Activated T-cell treated with anti-CD3 and anti-CD28 coated beads for 24 hours (primary cell): Measurements from ENCODE around the gene ADGRG1.

Source experiments
- DNase-seq: peaks from one replicate; pipeline ENCODE4 v3.0.0-alpha.2; 2020; ENCODE audit warnings: low read depth

Gene ADGRG1

DNA sequence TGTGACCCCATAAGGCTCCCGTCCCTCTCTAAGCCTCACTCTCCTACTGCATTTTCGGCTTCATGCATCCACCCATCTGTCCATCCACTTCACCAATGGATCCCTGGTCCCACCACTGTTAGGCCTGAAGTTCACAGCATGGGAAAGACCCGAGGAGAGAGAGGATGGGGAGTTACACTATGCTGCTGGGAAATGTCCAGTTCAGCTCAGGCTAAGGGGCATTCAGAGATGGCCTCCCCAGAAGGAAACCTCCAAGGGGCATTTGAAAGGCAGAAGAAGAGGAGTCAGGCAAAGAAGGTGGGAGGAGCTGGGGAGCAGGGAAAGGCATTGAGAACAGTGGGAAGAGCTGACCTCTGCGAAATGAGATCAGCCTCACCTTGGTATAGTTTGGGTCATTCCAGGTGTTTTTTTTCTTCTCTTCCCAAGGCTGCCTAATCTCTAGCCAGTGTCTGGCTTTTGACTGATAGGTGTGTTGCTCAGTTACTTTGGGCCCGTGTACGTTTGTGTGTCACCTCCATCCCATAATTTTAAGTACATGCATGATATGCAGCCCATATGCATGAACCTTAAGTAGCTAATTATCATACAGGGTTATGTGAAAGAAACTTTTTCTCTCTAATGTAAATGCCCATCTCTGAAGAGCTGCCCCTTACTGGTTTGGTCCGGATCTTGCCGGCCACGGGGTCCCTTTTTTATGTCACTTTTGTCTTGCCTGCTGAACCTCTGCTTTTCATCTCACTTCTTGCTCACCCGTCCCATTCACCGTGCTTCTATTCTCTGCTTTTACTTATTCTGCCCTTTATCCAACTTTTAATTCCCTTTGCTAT is 54.6 kb downstream of the ADGRG1 start:
- no peak for DNase-seq

GRCh38 chr16:57683636-57684545 is 55.5 kb downstream of the ADGRG1 start:
- DNase-seq = no peak

DNA sequence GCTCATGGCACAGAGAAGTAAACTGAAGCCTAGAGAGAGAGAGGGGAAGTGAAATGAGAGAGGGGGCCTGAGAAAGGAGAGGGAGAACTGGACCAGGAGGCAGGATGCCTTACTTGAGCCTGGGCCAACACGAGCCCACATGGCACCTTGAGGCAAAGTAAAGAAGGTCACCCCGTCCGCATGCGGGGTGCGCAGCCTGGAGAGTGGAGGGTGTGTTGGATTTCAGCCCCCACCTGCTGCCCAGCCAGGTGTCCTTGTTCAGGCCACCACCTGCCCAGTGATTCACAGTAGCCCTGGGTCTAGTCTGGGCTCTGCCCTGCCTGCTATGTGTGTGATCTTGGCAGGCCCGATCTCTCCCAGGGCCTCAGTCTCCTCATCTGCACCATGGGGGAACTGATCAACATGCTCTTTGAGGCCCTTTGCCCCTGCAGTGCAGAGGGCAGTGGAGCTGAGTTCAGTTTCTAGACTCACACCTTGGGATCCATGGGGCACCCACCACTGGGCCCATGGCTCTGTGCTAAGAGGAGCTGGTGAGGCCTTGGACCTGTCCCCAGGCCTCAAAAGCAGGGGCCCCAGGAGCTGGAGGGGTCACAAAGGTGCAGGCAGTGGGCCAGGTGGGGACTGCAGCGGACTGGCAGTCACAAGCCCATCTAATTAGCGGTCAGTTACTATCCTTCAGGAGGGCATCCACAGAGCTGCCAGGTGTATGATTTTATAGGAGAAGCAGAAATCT is 56.4 kb downstream of the ADGRG1 start:
- DNase-seq = no peak

- DNase-seq = no peak
These were observed 57.2 kb downstream of the ADGRG1 start for GRCh38 chr16:57685633-57686032.

DNA sequence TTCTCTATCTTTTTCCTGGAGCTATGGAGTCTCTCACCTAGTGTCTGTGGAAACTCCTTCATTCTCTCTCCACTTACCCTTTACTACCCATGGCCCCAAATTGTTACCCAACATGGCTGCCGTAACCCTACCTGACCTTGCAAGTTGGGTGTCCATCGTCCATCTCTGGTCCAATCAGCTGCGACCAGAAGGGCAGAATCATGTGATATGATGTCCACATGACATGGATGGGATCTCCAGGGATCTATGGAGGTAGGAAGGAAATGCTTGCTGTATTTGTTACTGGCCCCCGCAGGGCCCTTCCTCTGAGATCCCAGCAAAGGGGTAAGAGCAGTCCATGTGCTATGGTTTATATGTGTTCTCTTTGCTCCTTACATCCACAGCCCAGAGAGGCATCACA is 58.1 kb downstream of the ADGRG1 start:
- no peak for DNase-seq

DNA sequence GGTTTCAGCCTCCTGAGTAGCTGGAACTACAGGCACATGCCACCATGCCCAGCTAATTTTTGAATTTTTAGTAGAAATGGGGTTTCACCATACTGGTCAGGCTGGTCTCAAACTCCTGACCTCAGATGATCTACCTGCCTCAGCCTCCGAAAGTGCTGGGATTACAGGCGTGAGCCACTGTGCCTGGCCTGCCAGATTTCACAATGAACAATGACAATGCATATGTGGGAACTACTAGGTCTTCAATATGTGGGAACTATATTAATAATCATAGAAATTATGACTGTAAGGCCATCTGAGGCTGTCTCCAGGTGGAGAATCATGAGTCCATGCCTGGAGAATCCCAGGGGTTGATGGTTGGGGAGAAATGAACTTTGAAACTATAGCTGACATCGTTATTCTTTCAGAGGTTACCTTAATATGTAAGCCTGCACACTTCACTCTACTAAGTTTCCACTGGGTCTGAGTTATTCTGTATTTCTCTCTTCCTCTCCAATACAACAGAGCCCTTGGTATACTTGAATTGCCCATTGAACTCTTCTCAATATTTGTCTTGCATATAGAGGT is 59.0 kb downstream of the ADGRG1 start:
- DNase-seq = no peak

- no peak for DNase-seq
These were observed 60.1 kb downstream of the ADGRG1 start for GRCh38 chr16:57688487-57688986.

GRCh38 chr16:57688987-57689761 is 60.7 kb downstream of the ADGRG1 start:
- no peak for DNase-seq

- DNase-seq = peak; percentile 4
These were observed 61.5 kb downstream of the ADGRG1 start for GRCh38 chr16:57689762-57690558.

DNA sequence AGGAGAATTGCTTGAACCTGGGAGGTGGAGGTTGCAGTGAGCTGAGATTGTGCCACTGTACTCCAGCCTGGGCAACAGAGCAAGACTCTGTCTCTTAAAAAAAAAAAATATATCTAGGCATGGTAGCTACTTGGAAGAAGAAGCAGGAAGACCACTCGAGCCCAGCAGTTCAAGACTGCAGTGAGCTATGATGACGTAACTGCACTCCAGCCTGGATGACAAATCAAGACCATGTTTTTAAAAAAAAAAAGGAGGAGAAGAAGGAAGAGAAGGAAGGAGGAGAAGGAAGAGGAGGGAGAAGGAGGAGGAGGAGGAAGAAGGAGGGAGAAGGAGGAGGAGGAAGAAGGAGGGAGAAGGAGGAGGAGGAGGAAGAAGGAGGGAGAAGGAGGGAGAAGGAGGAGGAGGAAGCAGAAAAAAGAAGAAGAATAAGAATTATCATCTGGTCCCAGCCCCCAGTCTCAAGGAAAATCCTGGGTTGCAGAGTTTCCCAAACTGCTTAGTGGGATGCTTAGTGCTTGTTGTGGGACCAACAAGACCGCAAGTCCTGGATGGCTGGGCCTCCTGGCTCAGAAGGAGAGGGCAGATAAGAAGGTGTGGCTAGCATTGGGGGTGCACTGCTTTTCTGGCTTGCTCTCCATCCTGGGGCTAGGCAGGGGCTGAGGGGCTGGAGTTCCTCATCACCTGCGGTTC is 62.5 kb downstream of the ADGRG1 start:
- DNase-seq = no peak

DNA sequence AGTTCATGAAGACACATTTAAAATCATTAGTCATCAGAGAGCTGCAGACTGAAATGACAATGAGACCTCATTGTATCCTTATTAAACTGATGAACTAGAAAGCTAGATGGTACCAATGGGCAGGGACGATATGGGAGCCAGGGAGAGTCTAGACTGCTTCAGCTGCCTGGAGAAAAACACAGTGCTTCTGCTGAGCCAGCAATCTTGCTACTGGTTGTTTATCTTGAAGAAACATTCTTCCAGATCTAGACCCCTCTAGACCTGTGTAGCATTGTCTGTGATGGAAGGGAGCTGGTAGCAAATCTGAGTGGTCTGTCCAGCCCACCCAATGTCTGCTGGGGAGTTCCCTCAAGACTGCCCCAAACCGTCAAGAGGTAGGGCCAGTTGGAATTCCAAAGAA is 64.2 kb downstream of the ADGRG1 start:
- no peak for DNase-seq

- no peak for DNase-seq
These were observed 65.1 kb downstream of the ADGRG1 start for GRCh38 chr16:57693550-57693949.

- DNase-seq = no peak
These were observed 65.8 kb downstream of the ADGRG1 start for GRCh38 chr16:57694231-57694724.

GRCh38 chr16:57694725-57695679 is 66.6 kb downstream of the ADGRG1 start, which contains the start of gene DRC7:
Gene DRC7, plus strand, starts transcription at chr16:57694806. Its CDS starts 3,144 bp downstream, at chr16:57697950.
- DNase-seq = peak; percentile 12

DNA sequence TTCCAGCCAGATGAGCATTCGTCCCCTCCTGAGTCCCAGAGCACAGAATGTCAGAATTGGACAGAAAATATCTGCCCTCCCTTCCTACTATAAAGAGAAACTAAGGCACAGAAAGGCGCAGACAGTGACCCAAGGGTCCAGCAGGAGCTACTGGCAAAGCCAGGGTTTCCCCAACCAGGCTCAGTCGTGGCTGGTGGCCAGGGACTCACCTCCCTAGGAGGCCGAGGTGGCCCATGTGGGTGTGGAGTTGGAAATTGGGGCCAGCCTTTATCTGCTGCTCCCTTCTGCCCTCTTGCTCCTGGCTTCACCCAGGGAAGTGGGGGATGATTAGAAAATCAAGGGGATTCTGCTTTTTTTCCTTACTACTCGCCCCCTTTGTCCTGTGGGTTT is 67.2 kb downstream of the ADGRG1 start:
- no peak for DNase-seq

GRCh38 chr16:57696240-57696639 is 67.8 kb downstream of the ADGRG1 start:
- no peak for DNase-seq

GRCh38 chr16:57697896-57698537 is 69.6 kb downstream of the ADGRG1 start:
- DNase-seq = no peak
